HG03521 (cell line): Measurements from ENCODE around the gene SUSD1.
A peak's percentile ranks its signal among the peaks of the same experiment; 100 is the strongest.

ENCODE experiments used
- ATAC-seq: cut with Tn5 transposase; IDR thresholded peaks from one replicate; pipeline ENCODE4 v1.9.1; 2021; ENCODE audit warnings: mild to moderate bottlenecking, moderate library complexity; ENCODE audit not compliant: unreplicated experiment

SUSD1 gene

DNA sequence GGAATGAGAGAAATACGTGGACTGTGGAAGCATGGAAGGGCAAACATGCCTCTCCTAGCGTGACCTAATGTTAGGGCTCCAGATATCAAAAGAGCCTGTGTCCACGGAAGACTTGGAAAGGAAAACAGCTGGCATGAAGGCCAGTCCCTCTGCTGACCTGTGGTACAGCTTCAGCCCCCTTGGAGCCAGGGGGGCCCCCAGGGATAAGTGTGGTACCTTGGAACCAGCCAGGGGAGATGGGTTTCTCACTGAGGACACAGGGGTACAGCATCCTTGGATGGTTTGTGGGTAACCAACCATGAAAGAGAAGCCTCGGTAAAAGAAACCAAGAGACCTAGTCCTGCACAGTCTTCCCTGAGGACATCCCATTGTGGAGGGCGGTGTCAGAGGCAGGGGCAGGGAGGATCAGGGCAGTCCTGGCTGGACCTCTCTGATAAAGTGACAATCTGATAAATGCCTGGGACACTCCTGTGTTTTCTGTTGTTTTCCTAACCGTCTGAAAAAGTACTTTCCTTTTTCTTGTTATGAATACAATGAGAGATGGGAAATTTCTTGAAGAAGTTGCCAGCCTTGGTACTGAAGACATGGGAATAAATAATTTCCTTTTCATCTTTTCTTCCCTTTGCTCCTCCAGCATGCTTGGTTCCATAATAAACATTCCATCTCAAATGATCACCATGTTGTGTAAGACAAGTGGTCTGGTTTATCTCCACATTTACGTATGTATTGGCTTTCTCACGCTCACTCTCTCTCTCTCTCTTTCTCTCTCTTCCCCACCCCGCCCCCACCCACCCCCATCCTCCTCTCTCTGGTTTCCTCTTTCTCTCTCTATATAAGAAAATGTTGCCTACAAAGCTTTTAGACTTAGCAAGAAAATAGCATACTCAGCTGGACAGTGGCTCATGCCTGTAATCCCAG lies 102.1 kb downstream of the SUSD1 start:
- no peak for ATAC-seq

DNA sequence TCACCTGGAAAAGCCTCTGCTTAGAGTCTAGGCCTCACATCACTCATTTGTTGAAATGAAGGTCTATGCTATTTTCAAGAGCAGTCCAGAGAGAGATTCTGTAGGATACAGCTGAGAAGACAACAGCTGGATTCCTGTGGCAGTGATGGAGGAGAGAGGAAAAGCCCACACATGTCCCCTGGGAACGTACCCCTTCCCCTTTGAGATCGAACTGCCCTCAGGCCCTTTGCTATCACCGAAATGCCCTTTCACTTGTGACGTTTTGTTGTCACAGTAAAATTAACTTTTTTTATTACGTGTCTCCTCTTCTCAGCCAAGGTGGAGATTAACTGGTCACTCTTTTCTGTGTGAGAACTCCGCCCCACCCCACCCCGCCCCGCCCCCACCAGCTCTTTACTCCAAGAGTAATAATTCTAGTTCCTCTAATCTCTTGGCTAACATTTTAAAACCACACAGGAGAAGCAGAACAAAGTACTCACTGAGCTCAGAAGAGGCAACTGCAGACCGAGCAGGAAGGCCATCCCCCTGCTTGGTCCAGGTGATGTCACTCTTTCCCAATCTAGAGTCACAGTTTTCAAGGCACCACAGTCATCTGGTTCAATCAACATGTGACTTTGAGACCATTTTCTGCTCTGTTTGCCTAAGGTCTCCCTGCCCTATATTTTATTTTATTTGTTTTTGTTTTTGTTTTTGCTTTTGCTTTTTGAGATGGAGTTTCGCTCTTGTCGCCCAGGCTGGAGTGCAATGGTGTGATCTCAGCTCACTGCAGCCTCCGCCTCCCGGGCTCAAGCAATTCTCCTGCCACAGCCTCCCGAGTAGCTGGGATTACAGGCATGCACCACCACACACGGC lies 105.6 kb downstream of the SUSD1 start:
- ATAC-seq: no peak

- ATAC-seq: no peak
Observed at GRCh38 chr9:112065806-112066606, 109.1 kb downstream of the SUSD1 start.

GRCh38 chr9:112064871-112065270 lies 110.2 kb downstream of the SUSD1 start:
- ATAC-seq: no peak

DNA sequence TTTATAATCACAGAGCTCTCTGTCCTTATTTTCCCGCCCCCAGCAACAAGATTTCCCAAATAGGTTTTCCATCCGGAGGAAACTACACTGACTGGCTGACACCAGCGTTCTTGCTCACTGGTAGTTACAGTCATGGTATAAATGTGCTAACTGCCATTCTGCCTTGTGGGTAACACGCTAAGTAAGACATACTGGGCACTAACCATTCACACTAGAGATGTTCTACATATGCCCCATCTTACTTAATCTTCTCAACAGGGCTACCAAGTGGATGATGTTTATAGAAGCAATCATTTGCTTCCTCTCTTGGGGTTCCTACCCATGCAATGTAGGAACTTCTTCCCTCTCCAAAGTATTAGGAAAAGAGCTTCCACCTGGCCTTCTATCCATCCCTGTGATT lies 111.5 kb downstream of the SUSD1 start:
- ATAC-seq: no peak

DNA sequence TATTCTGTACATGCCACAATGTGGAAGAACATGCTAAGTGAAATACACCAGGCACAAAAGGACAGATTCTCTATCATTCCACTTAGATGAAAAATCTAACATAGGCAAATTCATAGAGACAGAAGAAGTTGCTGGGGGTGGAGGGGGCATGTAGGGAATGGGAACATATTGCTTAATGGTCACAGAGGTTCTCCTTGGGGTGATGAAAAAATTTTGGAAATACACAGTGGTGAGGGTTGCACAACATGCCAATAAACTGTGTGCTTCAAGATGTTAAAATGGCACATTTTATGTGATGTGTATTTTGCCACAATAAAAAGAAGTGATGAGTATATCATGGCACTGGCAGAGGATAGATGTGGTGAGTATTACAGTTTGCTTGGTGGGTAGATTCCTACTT lies 111.9 kb downstream of the SUSD1 start:
- ATAC-seq: no peak

- ATAC-seq: peak; percentile 77
Observed at GRCh38 chr9:112061152-112061740, 113.9 kb downstream of the SUSD1 start.

- ATAC-seq: no peak
Observed at GRCh38 chr9:112059966-112060320, 115.2 kb downstream of the SUSD1 start.

GRCh38 chr9:112059145-112059965 lies 115.7 kb downstream of the SUSD1 start:
- ATAC-seq: no peak

- no peak for ATAC-seq
Observed at GRCh38 chr9:112056996-112057395, 118.1 kb downstream of the SUSD1 start.

DNA sequence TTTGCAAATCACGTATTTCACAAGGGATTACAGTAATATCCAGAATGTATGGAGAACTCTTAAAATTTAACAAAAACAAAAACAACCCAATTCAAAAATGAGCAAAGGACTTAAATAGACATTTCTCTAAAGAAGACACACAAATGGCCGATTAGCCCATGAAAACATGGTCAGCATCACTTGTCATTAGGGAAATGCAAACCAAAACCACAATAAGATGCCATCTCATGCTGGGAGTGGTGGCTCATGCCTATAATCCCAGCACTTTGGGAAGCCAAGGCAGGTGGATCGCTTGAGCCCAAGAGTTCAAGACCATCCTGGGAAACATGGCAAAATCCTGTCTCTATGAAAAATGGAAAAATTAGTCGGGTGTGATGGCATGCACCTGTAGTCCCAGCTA lies 120.2 kb downstream of the SUSD1 start:
- ATAC-seq: no peak

GRCh38 chr9:112051812-112052211 lies 123.3 kb downstream of the SUSD1 start:
- ATAC-seq: no peak

DNA sequence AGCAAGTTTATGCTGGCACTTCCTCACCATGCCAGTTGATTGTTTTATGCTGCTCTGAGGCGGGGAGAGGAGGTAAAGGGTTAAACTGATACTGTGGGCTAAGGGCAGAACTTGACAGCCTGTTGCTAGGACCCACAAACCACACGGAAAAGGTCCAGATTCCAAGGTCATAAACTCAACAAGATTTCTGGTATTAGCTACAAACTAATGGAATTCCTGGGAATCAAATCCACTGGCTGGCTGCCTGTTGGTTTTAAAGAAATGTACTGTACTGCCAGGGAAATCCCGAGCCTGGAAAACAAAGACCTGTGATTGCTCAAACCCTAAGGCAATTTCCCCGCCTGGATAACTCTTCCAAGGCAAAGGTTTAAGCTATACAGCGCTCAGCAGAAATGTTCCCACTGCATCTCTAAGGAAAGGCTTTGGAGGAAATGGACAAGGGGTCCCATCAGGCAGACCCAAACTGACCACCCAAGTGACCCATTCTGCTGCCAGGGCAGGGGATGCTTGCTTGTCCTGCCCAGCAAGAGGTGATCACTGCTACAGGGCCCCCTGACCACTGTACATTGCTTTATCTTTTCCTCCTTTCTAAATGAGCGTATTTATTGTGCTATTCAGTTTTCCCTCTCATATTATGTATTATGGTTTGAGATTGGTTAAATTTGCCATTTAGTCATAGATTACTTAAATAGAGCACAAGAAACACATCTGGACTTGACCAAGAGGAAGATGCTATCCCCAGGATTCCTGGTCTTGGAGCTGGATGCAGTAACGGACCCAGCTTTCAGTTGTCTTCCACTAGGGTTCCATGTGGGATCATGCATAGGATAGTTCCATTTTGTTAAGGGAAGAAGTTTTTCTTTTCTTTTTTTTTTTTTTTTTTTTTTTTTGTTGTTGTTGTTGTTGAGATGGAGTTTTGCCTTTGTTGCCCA lies 124.3 kb downstream of the SUSD1 start:
- no peak for ATAC-seq

- ATAC-seq: no peak
Observed at GRCh38 chr9:112049811-112050516, 125.1 kb downstream of the SUSD1 start.

DNA sequence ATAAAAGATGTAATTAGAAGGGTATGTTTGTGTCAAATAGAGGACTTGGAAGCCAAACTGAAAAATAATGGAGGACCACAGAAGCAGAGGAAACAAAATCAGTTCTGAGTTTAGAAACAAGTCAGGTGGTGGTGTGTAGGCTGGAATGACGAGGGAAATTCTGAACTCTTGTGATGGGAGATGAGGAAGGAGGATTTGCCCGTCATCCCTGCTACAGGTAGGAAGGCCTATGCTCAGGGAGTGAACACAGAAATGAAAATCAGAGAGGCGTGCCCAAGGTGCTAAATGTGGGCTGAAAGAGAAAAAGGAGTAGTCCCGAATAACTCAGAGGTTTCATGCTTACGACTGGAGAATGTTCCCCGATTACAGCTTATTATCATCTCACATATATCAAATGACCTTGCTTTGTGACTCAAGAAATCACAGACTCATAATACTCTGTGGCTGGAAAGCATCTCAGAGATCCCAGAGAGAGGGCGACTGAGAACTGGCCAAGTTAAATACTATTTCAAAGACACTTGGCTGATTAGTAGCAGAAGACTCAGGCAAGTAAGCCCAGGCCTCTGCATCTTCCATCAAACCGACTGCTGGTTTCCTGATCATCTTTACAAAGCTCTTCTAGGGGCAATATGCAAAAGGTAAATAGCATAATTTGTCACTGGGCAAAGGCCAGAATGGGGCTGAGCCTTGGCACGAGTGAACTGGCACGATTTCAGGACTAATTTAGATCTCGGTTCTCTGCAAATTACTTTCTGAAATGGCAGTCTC lies 126.0 kb downstream of the SUSD1 start:
- no peak for ATAC-seq

- ATAC-seq: no peak
Observed at GRCh38 chr9:112047538-112048066, 127.5 kb downstream of the SUSD1 start.

- ATAC-seq: no peak
Observed at GRCh38 chr9:112046181-112046580, 128.9 kb downstream of the SUSD1 start.
